Spleen (tissue), 11 donors: ENCODE data around the gene SLC22A1. TPM values are rescaled to one million over a fixed set of nuclear protein-coding genes. Genes with fewer than 3 reads are reported as not detected.

Source experiments
- DNase-seq: peaks from one replicate; pipeline ENCODE4 v3.0.0-alpha.2; 2020
- H3K27ac ChIP-seq, 8 donors: fragments of 200-600 bp; sonication (generic) in 7 of 8; 1 replicate in 4 of 8; 2 replicates in 4 of 8; pipeline versions ENCODE4 v1.5.0 to v1.8.0; 2016 to 2021; ENCODE audit warnings: inconsistent platforms in 4 of 8, mild to moderate bottlenecking in 4 of 8, moderate library complexity in 1 of 8
- H3K27me3 ChIP-seq, 7 donors: fragments of 200-600 bp; sonication (generic) in 6 of 7; replicated peaks in 1 of 7; 1 replicate in 4 of 7; 2 replicates in 3 of 7; pipeline versions ENCODE4 v1.5.0 to v1.8.0; 2016 to 2021; ENCODE audit warnings: inconsistent platforms in 3 of 7, mild to moderate bottlenecking in 1 of 7
- H3K36me3 ChIP-seq, 6 donors: fragments of 200-600 bp; sonication (generic) in 5 of 6; 1 replicate in 4 of 6; 2 replicates in 2 of 6; pipeline versions ENCODE4 v1.5.0 to v1.8.0; 2016 to 2021; ENCODE audit warnings: inconsistent platforms in 2 of 6
- H3K4me1 ChIP-seq, 6 donors: fragments of 200-600 bp; sonication (generic) in 5 of 6; 1 replicate in 3 of 6; 2 replicates in 3 of 6; pipeline versions ENCODE4 v1.5.0 to v1.8.0; 2016 to 2021; ENCODE audit warnings: inconsistent platforms in 3 of 6
- H3K4me3 ChIP-seq, 8 donors: fragments of 200-600 bp; sonication (generic) in 7 of 8; 1 replicate in 4 of 8; 2 replicates in 4 of 8; pipeline versions ENCODE4 v1.5.0 to v1.8.0; 2016 to 2021; ENCODE audit warnings: inconsistent platforms in 4 of 8, mild to moderate bottlenecking in 4 of 8, moderate library complexity in 2 of 8
- H3K9me3 ChIP-seq, 8 donors: fragments of 200-600 bp; sonication (generic) in 7 of 8; 1 replicate in 4 of 8; 2 replicates in 4 of 8; pipeline versions ENCODE4 v1.5.0 to v1.8.0; 2016 to 2021; ENCODE audit warnings: inconsistent platforms in 4 of 8
- CTCF ChIP-seq, 11 experiments: fragments of 200-600 bp in 7 of 11; fragments of 450-650 bp in 4 of 11; sonication (generic) in 4 of 11; IDR thresholded peaks in 8 of 11; conservative IDR thresholded peaks in 3 of 11; 1 replicate in 7 of 11; 2 replicates in 4 of 11; pipeline versions ENCODE4 v1.4.0 to v1.8.0; 2016 to 2021; ENCODE audit warnings: antibody characterized with exemption in 11 of 11, inconsistent platforms in 4 of 11, mild to moderate bottlenecking in 1 of 11
- POLR2A ChIP-seq, 3 donors: fragments of 450-650 bp; IDR thresholded peaks; one replicate each; pipeline ENCODE4 v1.5.1; 2017; ENCODE audit warnings: antibody characterized with exemption in 3 of 3, mild to moderate bottlenecking in 1 of 3
- POLR2AphosphoS5 ChIP-seq, 3 donors: sonication (generic); formaldehyde crosslinking; IDR thresholded peaks; one replicate each; pipeline ENCODE4 v1.5.1; 2017; ENCODE audit warnings: antibody characterized with exemption in 3 of 3
- WGBS, 5 donors: extraction: QIAGEN DNeasy Blood & Tissue Kit in 3 of 5; methylation state at CpG; one replicate each; pipeline versions ENCODE4 v1.1.5 to v1.1.7; 2013 to 2018; 5-methylcytosine and 5-hydroxymethylcytosine counted together
- intact Hi-C: fragments of 100-400 bp; cut with DNase I; formaldehyde crosslinking; loops from one replicate; pipeline ENCODE4 v1.15.0; 2023; ENCODE audit warnings: low total_unique reads
- polyA plus RNA-seq, 3 donors: library from polyadenylated mRNA; stranded (reverse); fragments of 200-250 nt; gene quantifications; one replicate each; pipeline ENCODE4 v1.2.1, GENCODE V29; 2013
- total RNA-seq, 7 donors: library from RNA; depleted of rRNA in 3 of 7; stranded (reverse); fragments of >200 nt in 3 of 7; fragmentation: NEBNext Ultra II Directional in 4 of 7; extraction: Animal tissue kit (Norgen Biotek cat#: 25700) in 4 of 7; gene quantifications; one replicate each; pipeline versions ENCODE4 v1.1.0 to v1.2.1, GENCODE V29; 2016 to 2021
- donor health status: healthy with polysubstance abuse.
- donor health status: DM: no; HTN: no; CAD: no; lungs with moderate emphysema.
- donor health status: DM: no; HTN: no; CAD: no.
- donor health status: Bipolar disorder and iron deficiency.
- donor health status: healthy.
- donor health status: DM: no; HTN: no; CAD: no.
- donor health status: DM: yes; HTN: yes; CAD: no.

The SLC22A1 gene
- total and polyA plus RNA-seq, 10 donors = 0.23 to 6.1 (median 3.9) TPM

- TF ChIP-seq CTCF (IDR thresholded peaks at IDR 0.05 in 8 of 11, conservative IDR thresholded peaks at IDR 0.05 in 3 of 11) = no peak
- TF ChIP-seq POLR2AphosphoS5 (IDR thresholded peaks at IDR 0.05) = no peak
- no peak for TF ChIP-seq POLR2A (IDR thresholded peaks at IDR 0.05)
- H3K9me3 ChIP-seq = no peaks in the 10 kb centered on the region
- no peaks in the 10 kb centered on the region for H3K27me3 ChIP-seq
- WGBS, 5 donors = 48 to 86% (median 66%) methylated on average over 1 of the region's 1 CpG
- intact Hi-C loops = no loop called here
- H3K36me3 ChIP-seq = no peaks in the 10 kb centered on the region
- DNase-seq = no peak
- no peak overlapping the region for H3K4me3 ChIP-seq
- no peak overlapping the region for H3K27ac ChIP-seq
- H3K4me1 ChIP-seq = no peaks in the 10 kb centered on the region
These were observed 59.1 kb downstream of the SLC22A1 start for GRCh38 chr6:160180706-160181105.

- no peak overlapping the region for H3K27ac ChIP-seq
- H3K27me3 ChIP-seq = no peaks in the 10 kb centered on the region
- WGBS, 5 donors = 63 to 79% (median 76%) methylated on average over 1 of the region's 1 CpG
- no peaks in the 10 kb centered on the region for H3K4me1 ChIP-seq
- no peak for DNase-seq
- intact Hi-C loops = no loop called here
- no peaks in the 10 kb centered on the region for H3K36me3 ChIP-seq
- H3K9me3 ChIP-seq = peaks cover 0 to 30% (median 25%) of the 10 kb centered on the region in 8 donors
- TF ChIP-seq CTCF (IDR thresholded peaks at IDR 0.05 in 8 of 11, conservative IDR thresholded peaks at IDR 0.05 in 3 of 11) (no peak), POLR2A (IDR thresholded peaks at IDR 0.05) (no peak), POLR2AphosphoS5 (IDR thresholded peaks at IDR 0.05) (no peak)
- no peak overlapping the region for H3K4me3 ChIP-seq
These were observed 67.2 kb downstream of the SLC22A1 start for GRCh38 chr6:160188773-160189172.

GRCh38 chr6:160190081-160190480 is 68.5 kb downstream of the SLC22A1 start:
- no peak for TF ChIP-seq CTCF (IDR thresholded peaks at IDR 0.05 in 8 of 11, conservative IDR thresholded peaks at IDR 0.05 in 3 of 11)
- no peak for TF ChIP-seq POLR2AphosphoS5 (IDR thresholded peaks at IDR 0.05)
- no peak for TF ChIP-seq POLR2A (IDR thresholded peaks at IDR 0.05)
- intact Hi-C loops = no loop called here
- WGBS, 5 donors = 72 to 83% (median 75%) methylated on average over 1 of the region's 1 CpG
- Histone ChIP-seq H3K9me3 (peaks cover 0 to 43% (median 38%) of the 10 kb centered on the region in 8 donors), H3K4me3 (no peak overlapping the region), H3K4me1 (no peaks in the 10 kb centered on the region), H3K27me3 (no peaks in the 10 kb centered on the region), H3K27ac (no peak overlapping the region), H3K36me3 (no peaks in the 10 kb centered on the region)
- no peak for DNase-seq

- Histone ChIP-seq H3K36me3 (no peaks in the 10 kb centered on the region), H3K27me3 (no peaks in the 10 kb centered on the region), H3K27ac (no peak overlapping the region), H3K4me3 (no peak overlapping the region), H3K9me3 (peaks cover 0 to 52% (median 47%) of the 10 kb centered on the region in 8 donors), H3K4me1 (no peaks in the 10 kb centered on the region)
- intact Hi-C loops = no loop called here
- TF ChIP-seq POLR2AphosphoS5 (IDR thresholded peaks at IDR 0.05) (no peak), POLR2A (IDR thresholded peaks at IDR 0.05) (no peak), CTCF (IDR thresholded peaks at IDR 0.05 in 8 of 11, conservative IDR thresholded peaks at IDR 0.05 in 3 of 11) (no peak)
- DNase-seq = no peak
These were observed 69.4 kb downstream of the SLC22A1 start for GRCh38 chr6:160190973-160191372.
